ENCODE measurements around the gene ZXDC. TPM values are rescaled to one million over a fixed set of nuclear protein-coding genes. Genes with fewer than 3 reads are reported as not detected.

Gene ZXDC
- total RNA-seq, 1 experiment from 2014 or later = 33.3 TPM

DNA sequence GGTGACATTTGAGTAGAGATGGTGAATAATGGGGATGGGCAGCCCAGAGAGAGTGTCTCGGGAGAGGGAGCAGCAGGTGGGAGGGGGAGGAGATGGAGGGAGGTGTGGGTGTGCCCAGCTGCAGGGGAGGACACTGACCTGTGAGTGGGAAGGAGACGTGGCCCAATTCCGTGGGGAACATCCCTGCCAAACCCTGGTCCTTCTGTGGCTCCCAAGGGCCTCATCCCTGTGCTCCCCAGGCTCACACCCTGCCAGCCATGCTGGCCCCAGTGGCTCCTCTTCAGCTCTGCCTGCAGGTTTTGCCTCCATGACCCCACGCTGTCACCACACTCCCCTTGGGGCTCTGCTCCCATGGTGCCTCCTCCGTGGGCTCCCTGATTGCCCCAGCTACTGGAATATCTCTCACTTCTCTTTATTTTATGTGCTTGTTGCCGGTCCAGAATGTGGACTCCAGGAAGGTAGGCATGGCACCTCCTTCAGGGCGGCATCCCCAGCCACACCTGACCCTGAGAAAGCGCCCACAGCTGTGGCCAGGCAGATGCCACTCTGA is 74.0 kb downstream of the ZXDC start:
- TF ChIP-seq SIN3A (IDR thresholded peaks at IDR 0.05; ENCODE audit: borderline replicate concordance, insufficient read depth, low read depth, low read length) = no peak
- TF ChIP-seq, protein P1, sequence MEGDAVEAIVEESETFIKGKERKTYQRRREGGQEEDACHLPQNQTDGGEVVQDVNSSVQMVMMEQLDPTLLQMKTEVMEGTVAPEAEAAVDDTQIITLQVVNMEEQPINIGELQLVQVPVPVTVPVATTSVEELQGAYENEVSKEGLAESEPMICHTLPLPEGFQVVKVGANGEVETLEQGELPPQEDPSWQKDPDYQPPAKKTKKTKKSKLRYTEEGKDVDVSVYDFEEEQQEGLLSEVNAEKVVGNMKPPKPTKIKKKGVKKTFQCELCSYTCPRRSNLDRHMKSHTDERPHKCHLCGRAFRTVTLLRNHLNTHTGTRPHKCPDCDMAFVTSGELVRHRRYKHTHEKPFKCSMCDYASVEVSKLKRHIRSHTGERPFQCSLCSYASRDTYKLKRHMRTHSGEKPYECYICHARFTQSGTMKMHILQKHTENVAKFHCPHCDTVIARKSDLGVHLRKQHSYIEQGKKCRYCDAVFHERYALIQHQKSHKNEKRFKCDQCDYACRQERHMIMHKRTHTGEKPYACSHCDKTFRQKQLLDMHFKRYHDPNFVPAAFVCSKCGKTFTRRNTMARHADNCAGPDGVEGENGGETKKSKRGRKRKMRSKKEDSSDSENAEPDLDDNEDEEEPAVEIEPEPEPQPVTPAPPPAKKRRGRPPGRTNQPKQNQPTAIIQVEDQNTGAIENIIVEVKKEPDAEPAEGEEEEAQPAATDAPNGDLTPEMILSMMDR (IDR thresholded peaks at IDR 0.05) = no peak
- TF ChIP-seq REST (IDR thresholded peaks at IDR 0.05; ENCODE audit: insufficient read depth in 1 of 2, low read depth in 2 of 2, low read length in 1 of 2) = no peak
- TF ChIP-seq TCF7L2 (IDR thresholded peaks at IDR 0.05; ENCODE audit: low read depth, low read length) = no peak
- TF ChIP-seq POLR2AphosphoS5 (IDR thresholded peaks at IDR 0.05; ENCODE audit: low read depth, low read length) = no peak
- Histone ChIP-seq H3K27me3 (ENCODE audit: control insufficient read depth, insufficient read depth, low read length) (no peaks in the 10 kb centered on the region; the same call in 1 of the 2 replicates), H3K4me3 (ENCODE audit: low read depth in 2 of 2, low read length in 2 of 2) (no peak overlapping the region), H3K27ac (ENCODE audit: low read length) (no peak overlapping the region), H3K36me3 (ENCODE audit: control insufficient read depth, insufficient read depth, low read length) (no peaks in the 10 kb centered on the region), H3K4me1 (ENCODE audit: control insufficient read depth, insufficient read depth, low read length) (no peaks in the 10 kb centered on the region), H3K9me3 (ENCODE audit: control insufficient read depth, insufficient read depth, low read depth, low read length) (no peaks in the 10 kb centered on the region)
- no TSS peak for BruUV-seq (replicated peaks)
- DNase-seq (ENCODE audit: low read depth, low spot score) (no peak), ATAC-seq (no peak)
- intact Hi-C loops (cut with micrococcal nuclease; ENCODE audit: unreplicated experiment) = no loop called here
- ChIA-PET POLR2A (no interaction called here), CTCF (no interaction called here)
- in situ Hi-C loops (cut with HindIII; ENCODE audit: low pct_unique_long_range_greater_than_20kb, low sequenced_read_pairs) = no loop called here

GRCh38 chr3:126399756-126400155 is 75.9 kb downstream of the ZXDC start:
- H3K27ac ChIP-seq (ENCODE audit: low read length) = no peak overlapping the region
- ATAC-seq (no peak), DNase-seq (ENCODE audit: low read depth, low spot score) (no peak)
- ChIA-PET POLR2A (no interaction called here), CTCF (interaction anchor here (0.6 kb wide), 1 partner anchor 11 kb away, joined by 16 read pairs; no protein-coding TSS in a partner anchor)
- H3K4me3 ChIP-seq (ENCODE audit: low read depth in 2 of 2, low read length in 2 of 2) = no peak overlapping the region
- TF ChIP-seq REST (IDR thresholded peaks at IDR 0.05; ENCODE audit: insufficient read depth in 1 of 2, low read depth in 2 of 2, low read length in 1 of 2) (no peak), SIN3A (IDR thresholded peaks at IDR 0.05; ENCODE audit: borderline replicate concordance, insufficient read depth, low read depth, low read length) (no peak), POLR2AphosphoS5 (IDR thresholded peaks at IDR 0.05; ENCODE audit: low read depth, low read length) (no peak)
- TF ChIP-seq, protein P1 (IDR thresholded peaks at IDR 0.05) = no peak
- BruUV-seq (replicated peaks) = no TSS peak
- no peaks in the 10 kb centered on the region for H3K4me1 ChIP-seq (ENCODE audit: control insufficient read depth, insufficient read depth, low read length)
- no peaks in the 10 kb centered on the region for H3K36me3 ChIP-seq (ENCODE audit: control insufficient read depth, insufficient read depth, low read length)
- H3K27me3 ChIP-seq (ENCODE audit: control insufficient read depth, insufficient read depth, low read length) = no peaks in the 10 kb centered on the region; the same call in 1 of the 2 replicates
- no peaks in the 10 kb centered on the region for H3K9me3 ChIP-seq (ENCODE audit: control insufficient read depth, insufficient read depth, low read depth, low read length)
- in situ Hi-C loops (cut with HindIII; ENCODE audit: low pct_unique_long_range_greater_than_20kb, low sequenced_read_pairs) (no loop called here), intact Hi-C loops (cut with micrococcal nuclease; ENCODE audit: unreplicated experiment) (no loop called here)

All from Panc1 (cell line).